ENCODE measurements around the gene PDE4C. TPM values are rescaled to one million over a fixed set of nuclear protein-coding genes. Genes with fewer than 3 reads are reported as not detected.

The PDE4C gene
- total RNA-seq, 2 donors from 2014 or later, result 0.27 to 1.6 TPM

DNA sequence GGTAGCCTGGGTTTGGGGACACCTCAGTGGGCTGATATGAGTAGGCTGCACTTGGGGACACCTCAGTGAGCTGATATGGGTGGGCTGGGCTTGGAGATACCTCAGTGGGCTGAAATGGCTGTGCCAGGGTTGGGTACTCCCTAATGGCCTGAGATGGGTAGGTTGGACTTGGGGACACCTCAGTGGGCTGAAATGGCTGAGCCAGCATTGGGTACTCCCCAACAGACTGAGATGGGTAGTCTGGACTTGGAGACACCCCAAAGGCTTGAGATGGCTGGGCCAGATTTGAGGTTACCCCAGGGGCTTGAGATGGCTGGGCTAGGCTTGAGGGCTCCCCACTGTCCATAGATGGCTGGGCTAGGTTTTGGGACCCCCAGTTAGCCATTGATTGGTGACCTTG, 35.9 kb upstream of the PDE4C start:
- no peaks in the 10 kb centered on the region for H3K4me1 ChIP-seq (replicated peaks)
- no peaks in the 10 kb centered on the region for H3K9me3 ChIP-seq
- DNase-seq (ENCODE audit: low spot score), result no peak
- no peaks in the 10 kb centered on the region for H3K27me3 ChIP-seq (replicated peaks; ENCODE audit: insufficient read depth)
- intact Hi-C loops (cut with DNase I), result no loop called here
- no peak overlapping the region for H3K27ac ChIP-seq
- H3K4me3 ChIP-seq, result no peak overlapping the region
- H3K36me3 ChIP-seq, result peaks cover 6% of the 10 kb centered on the region in 2 donors
- no peak for TF ChIP-seq POLR2A (IDR thresholded peaks at IDR 0.05)

- intact Hi-C loops (cut with DNase I), result no loop called here
- H3K9me3 ChIP-seq, result no peaks in the 10 kb centered on the region
- no peaks in the 10 kb centered on the region for H3K27me3 ChIP-seq (replicated peaks; ENCODE audit: insufficient read depth)
- H3K4me3 ChIP-seq, result no peak overlapping the region
- no peaks in the 10 kb centered on the region for H3K4me1 ChIP-seq (replicated peaks)
- 100% methylated on average over 2 of the region's 2 CpGs for WGBS
- H3K27ac ChIP-seq, result no peak overlapping the region
- TF ChIP-seq POLR2AphosphoS5 (IDR thresholded peaks at IDR 0.05) (no peak), POLR2A (IDR thresholded peaks at IDR 0.05) (no peak), CTCF (IDR thresholded peaks at IDR 0.05) (no peak)
- no peak for DNase-seq (ENCODE audit: low spot score)
- H3K36me3 ChIP-seq, result no peaks in the 10 kb centered on the region
Observed at GRCh38 chr19:18261474-18261873, 35.2 kb upstream of the PDE4C start.

- Histone ChIP-seq H3K9me3 (no peaks in the 10 kb centered on the region), H3K36me3 (no peaks in the 10 kb centered on the region), H3K27me3 (replicated peaks; ENCODE audit: insufficient read depth) (no peaks in the 10 kb centered on the region), H3K27ac (no peak overlapping the region), H3K4me1 (replicated peaks) (no peaks in the 10 kb centered on the region), H3K4me3 (no peak overlapping the region)
- 93% methylated on average over 4 of the region's 4 CpGs for WGBS
- intact Hi-C loops (cut with DNase I), result no loop called here
- TF ChIP-seq CTCF (IDR thresholded peaks at IDR 0.05), result no peak
- TF ChIP-seq POLR2A (IDR thresholded peaks at IDR 0.05), result no peak
- no peak for TF ChIP-seq POLR2AphosphoS5 (IDR thresholded peaks at IDR 0.05)
- no peak for DNase-seq (ENCODE audit: low spot score)
Observed at GRCh38 chr19:18259893-18260292, 33.7 kb upstream of the PDE4C start.

GRCh38 chr19:18257503-18258470, 31.5 kb upstream of the PDE4C start:
- no peak for DNase-seq (ENCODE audit: low spot score)
- no peak for TF ChIP-seq CTCF (IDR thresholded peaks at IDR 0.05)
- WGBS, result 90% methylated on average over 39 of the region's 55 CpGs
- Histone ChIP-seq H3K27me3 (replicated peaks; ENCODE audit: insufficient read depth) (no peaks in the 10 kb centered on the region), H3K36me3 (no peaks in the 10 kb centered on the region), H3K9me3 (no peaks in the 10 kb centered on the region), H3K4me3 (no peak overlapping the region), H3K27ac (no peak overlapping the region), H3K4me1 (replicated peaks) (no peaks in the 10 kb centered on the region)
- intact Hi-C loops (cut with DNase I), result no loop called here

DNA sequence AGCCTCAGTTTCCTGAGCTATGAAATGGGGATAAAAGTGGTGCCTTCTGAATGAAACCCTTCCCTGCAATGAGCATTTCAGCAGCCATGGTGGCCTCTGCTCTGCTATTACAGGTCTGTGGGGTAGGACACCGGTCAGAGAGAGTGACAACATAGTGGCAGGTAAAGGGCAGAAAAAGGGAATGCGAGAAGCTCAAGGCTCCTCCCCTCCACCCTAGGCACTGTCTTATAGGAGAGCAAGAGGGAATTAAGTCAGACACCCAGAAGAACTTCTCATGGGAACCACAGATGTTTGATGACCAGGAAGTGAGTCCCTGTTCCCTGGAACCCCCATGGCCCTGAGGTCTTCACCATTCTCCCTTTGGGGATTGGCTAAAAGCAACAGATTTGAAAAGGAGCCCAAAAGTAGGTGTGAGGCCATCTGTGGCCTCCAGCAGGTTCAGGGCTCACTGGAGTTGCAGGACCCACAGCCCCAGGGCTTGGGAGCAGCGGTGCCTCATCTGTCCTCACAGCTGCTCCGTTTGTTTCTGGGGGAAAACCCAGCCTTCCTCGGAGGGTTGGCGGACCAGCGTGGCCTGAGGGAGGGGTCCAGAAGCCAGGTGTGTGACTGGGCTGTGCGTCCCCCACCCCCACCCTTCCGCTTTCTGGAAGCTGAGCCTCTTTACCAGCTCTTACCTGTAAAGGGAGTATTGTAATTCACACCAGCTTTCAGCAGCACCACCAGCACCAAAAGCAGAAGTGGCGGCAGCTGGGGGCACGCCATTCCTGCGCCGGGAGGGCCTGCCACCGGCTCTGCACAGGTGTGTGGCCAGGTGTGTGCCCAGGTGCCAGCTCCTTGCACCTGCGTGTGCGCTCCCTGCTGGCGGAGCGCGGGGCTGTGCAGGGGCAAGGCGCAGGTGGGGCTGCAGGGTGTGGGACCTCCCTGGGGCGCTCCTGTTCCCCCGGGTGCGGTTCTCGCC, 28.6 kb upstream of the PDE4C start:
- no peaks in the 10 kb centered on the region for H3K9me3 ChIP-seq
- H3K4me1 ChIP-seq (replicated peaks), result no peaks in the 10 kb centered on the region
- H3K27me3 ChIP-seq (replicated peaks; ENCODE audit: insufficient read depth), result no peaks in the 10 kb centered on the region
- intact Hi-C loops (cut with DNase I), result loop anchor here (5.0 kb wide), 2 partner anchors 63 to 143 kb away; partner anchors contain the start of gene MPV17L2
- TF ChIP-seq CTCF (IDR thresholded peaks at IDR 0.05) (peak in 1 of 4 experiments; percentile 45), POLR2A (IDR thresholded peaks at IDR 0.05) (no peak)
- no peaks in the 10 kb centered on the region for H3K36me3 ChIP-seq
- H3K4me3 ChIP-seq, result no peak overlapping the region
- H3K27ac ChIP-seq, result no peak overlapping the region
- no peak for DNase-seq (ENCODE audit: low spot score)
- WGBS, result 17% methylated on average over 24 of the region's 24 CpGs

All from prostate gland (tissue), 2 donors.